GM19023 (cell line): ENCODE data around the gene FRS3.

Source experiments
- ATAC-seq: cut with Tn5 transposase; IDR thresholded peaks from one replicate; pipeline ENCODE4 v1.9.1; 2021; ENCODE audit warnings: mild to moderate bottlenecking, moderate library complexity; ENCODE audit not compliant: unreplicated experiment

FRS3 gene

DNA sequence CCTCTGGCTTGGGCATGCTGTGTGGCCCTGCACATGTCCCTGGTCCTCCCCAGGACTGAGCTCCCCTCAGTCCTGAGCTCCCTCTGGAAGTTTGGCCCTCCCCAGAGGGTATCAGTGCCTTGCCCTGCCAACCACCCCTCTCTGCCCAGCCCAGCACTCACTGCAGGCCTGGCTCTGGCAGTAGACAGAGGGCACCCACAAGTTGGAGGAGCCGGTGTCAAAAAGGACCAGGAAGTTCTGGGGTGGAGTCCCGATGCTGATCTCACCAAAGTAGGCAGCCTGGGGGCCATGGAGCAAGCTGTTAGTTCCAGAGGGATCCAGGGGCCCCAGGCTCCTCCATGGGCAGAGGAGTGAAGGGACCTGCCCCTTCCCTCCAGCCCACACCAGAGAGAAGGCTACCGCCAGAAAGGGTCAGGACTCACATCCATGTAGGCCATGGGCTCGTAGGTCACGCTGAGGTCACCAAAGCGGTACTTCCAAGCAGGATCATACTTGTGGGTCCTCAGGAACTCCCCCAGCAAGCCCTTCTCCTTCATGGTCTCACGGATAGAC, 35.4 kb downstream of the FRS3 start:
- no peak for ATAC-seq

DNA sequence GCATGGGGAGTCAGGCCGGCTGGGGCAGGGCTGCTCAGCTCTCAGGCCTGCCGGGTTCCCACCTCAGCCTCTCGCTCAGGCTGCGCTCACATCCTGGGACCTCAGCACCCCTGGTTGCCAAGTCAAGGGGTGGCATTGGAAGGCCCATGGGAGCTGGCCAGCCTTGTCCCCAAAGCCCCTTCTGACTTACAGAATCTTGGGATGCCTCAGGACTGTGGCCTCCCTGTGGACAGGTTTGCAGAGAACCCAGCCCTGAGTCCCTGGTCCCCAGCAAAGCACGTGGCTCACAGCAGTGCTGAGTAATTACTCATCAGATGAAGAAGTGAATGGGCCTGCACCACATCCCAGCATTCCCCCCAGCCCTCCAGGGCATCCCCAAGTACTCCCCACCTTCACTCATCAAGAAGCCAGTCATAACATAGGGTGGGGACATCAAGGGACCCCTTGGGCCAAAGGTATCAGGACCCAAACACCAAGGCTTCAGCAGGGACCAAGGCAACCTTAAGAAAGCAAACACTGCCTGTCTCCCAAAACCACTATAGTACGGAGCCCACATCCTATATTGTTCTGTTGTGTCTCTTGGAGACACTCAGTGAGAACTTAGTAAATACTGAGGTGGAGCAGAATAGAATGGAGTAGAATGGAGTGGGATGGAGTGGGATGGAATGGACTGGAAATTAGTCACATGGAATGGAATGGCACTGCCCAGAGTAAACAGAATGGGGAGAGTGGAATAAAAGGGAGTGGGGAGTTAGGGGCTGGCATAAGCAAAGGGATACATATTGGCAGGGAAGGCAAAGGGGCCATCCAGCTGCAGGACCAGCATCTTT, 36.1 kb downstream of the FRS3 start:
- ATAC-seq: no peak

DNA sequence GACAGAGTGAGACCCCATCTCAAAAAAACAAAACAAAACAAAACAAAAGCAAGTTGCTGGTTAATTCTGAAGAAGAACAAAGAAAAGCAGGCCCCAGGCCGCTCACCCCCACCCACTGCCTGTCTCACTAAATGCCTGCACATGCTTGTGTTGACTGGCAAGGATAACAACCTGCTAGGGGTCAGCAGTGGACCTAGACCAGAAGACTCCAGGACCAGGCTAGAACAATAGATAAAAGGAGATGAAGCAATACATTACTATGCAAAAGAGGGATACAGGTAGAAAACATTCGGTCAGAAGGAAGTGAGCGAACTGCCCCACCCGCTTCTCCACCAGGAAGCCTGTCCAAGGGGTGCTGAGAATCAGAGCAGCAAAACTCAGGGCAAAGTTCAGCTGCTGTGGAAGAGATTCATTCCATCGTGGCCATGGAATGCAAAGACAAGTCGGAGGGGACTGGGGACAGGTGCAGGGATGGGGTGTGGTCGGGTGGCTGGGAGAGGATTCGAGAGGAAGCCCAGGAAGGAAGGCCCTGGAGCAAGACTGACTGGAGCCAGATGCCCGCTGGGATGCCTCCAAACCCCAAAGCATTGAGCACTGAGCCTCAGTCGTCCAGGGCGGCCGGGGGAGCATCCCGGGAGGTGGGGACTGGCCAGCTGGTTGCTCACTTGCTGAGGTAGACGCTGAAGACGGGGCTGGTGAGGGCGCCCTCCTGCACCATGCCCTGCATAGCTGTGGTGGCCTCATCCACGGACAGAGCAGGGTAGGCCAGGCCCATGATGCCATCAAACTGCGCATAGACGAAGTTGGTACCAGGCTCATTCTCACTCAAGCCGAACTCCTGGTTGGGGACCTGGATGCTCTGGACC, 37.8 kb downstream of the FRS3 start:
- ATAC-seq: no peak

DNA sequence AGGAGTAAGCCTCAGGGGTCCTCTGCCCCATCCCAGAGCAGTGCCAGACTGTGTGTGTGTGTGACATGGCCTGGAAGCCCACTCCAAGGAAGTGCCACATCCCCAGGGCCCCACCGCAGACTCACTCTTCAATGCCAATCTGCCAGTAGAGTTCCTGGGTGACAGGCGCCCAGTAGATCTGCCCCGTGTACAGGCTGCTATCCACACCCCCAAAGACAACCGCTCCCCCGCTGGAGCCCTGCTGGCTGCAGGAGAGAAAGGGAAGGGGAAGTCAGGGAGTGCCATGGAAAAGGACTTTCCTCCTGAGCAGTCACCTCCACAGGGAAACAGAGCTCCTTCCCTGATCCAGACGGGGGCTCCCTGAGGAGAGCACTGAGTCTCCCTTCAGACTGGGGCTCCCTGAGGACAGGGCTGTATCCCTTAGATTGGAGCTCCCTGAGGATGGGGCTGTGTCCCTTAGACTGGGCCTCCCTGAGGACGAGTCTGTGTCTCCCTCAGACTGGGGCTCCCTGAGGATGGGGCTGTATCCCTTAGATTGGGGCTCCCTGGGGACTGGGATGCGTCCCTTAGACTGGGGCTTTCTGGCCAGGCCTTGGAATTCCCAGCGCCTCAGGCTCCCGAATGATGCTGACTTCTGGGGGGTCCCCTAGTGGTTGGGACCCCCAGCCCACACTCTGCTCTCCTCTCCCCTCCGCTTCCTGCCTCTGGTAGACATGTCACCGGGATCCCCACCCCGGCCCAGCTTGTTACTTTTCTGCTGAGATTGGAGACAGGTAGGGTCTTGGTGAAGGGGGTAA, 39.1 kb downstream of the FRS3 start:
- ATAC-seq: no peak

DNA sequence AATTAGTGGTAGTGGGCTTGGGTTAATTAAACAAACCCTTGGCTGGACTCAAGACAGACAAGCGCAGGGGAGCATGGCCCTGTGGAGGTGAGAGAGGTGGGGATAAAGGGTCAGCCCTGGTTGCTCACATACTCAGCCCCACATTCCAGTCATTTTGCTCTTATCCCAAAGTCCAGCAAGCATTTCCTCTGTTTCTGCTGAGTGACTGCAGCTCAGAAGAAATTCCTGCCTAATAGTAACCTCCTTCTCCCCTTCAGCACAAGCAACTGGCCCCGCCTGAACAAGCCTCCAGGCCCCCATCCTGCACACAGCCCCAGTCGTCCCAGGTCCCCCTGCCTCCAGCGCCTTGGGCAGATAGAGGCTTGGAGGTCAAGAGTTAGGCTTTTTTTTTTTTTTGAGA, 40.7 kb downstream of the FRS3 start:
- ATAC-seq: no peak

DNA sequence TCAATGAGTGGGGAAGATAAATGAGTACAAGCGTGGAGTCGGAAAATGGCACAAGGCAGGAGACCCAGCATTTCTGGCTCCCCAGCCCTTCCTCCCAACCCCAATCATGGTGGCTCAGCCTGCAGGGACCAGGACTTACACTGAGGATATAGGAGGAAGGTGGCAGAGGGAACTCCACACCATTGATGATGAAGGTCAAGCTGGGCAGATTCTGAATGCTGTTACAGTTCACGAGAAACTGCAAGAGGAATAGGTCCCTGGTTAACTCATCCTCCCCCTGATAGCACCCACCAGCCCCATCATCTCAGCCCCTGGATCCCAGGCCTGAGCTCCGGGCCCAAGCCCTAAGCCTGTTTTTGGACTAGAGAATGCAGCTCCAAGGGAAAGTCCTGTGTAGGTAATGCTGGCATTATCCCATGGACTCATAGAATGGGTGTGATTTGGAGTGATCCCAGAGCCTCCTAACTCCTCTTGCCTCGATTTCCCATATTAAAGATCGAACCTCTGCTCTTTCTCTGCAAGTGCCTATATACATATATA, 42.0 kb downstream of the FRS3 start:
- ATAC-seq: no peak

GRCh38 chr6:41736800-41737555, 42.7 kb downstream of the FRS3 start:
- ATAC-seq: no peak

DNA sequence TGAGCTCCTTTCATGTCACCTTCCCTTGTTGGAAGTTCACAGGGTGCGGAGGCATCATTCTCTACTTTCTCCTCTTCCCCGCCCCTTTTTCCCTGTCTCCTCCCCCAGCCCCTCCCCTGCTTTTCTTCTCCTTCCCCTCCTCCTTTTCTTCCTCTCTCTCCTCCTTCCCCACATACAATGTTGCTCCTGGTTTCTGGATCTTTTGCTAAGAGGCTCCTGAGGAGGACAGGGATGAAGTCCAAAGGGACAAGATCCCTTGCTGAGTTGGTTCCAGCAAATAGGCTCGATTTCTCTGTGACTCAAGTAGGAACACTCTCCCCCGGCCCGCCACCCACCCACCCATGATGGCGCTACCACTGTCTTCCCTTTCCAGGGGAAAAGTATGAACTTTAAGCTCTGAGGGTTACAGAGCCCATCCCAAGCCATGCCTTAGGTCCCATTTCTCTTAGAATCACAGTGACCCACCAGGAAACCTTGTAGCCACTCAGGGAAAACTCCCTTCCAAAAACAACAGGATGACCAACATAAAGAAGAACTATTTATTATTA, 43.4 kb downstream of the FRS3 start:
- ATAC-seq: no peak

GRCh38 chr6:41735427-41736185, 44.1 kb downstream of the FRS3 start, which contains the start of gene TFEB:
Gene TFEB, minus strand, starts transcription at chr6:41735608. Its CDS starts 44,395 bp downstream, at chr6:41691213.
- ATAC-seq: peak; percentile 40

DNA sequence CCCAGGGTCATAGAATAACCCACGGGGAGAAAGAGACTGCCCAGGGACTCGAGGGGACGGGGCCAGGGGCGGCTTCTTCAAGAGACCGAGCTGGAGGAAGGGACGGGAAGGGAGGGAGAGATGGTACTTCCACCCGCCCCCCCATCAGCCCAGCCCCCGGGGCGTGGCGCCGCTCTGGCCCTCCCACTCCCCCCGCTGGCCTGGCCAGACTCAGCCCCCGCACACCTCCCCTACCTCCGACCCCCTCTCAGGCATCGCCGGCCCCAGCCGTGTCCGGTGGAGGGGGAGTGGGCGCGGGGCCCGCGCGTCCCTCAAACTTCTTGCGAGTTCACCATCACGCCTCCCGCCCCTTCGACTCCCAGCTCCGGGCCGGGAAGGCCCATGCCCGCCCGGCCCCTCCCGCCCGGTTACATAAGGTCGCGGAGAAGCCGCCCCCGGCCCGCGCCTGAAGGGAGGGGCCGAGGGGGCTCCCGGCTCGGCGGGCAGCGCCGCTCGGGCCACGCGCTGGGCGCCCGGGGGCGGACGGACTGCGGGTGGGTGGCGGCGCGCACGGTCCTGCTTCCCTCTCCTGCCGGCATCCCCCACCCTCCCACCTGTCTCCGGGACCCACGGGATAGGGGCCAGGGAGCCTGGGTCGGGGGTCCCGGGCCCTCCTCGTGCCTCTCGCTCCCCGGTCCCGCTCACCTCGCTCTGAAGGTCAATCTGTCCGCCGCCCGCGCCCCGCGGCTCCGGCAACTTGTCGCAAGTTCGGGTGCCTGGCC, 44.9 kb downstream of the FRS3 start:
- ATAC-seq: peak; percentile 29

GRCh38 chr6:41733707-41734665, 45.7 kb downstream of the FRS3 start:
- peak; percentile 55 for ATAC-seq

GRCh38 chr6:41733360-41733706, 46.4 kb downstream of the FRS3 start:
- ATAC-seq: no peak

- ATAC-seq: peak; percentile 28
These were observed 46.9 kb downstream of the FRS3 start for GRCh38 chr6:41732591-41733359.

DNA sequence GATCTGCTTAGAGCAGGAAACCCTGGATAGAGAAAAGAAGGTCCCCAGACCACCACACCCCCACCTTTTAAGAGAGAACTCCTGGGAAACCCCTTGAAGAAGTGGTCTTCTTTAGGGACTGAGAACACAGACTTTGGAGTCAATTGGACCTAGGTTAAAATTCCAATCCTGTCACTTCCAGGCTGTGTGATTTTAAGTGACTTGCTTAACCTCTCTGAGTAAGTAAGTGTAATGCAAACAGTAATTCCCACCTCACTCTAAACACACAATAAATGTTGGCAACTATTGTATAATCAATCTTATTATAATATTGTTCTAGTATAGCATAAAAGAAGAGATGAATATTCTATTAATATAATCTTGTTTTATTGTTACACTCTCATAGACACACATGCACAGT, 47.6 kb downstream of the FRS3 start:
- no peak for ATAC-seq

DNA sequence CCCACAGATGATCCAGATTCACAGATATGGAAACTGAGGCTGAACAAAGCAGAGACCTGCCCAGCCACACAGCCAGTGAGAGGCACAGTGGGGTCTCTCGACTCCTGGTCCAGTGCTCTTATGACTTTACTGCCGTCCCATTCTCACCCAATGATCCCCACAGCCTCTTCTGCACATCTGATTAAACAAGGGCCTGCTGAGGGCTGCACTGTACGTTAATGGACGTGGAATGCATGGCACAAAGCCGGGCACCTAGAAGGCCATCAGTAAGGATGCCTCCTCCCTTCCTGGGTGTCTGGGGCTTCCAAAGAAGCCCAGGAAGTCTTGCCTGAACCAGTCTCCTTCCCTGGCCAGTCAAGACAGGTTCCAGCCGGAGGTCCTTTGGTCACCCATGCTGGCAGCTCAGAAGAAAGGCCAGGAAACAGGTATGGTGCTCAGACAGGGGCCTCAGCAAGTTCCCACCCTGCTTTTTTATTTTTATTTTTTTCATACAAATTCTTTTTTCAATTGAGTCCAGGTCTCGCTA, 48.1 kb downstream of the FRS3 start:
- no peak for ATAC-seq
